HepG2 (cell line): ENCODE measurements around the gene MICAL3. TPM values are rescaled to one million over a fixed set of nuclear protein-coding genes. Genes with fewer than 3 reads are reported as not detected.

Experiments used
- ATAC-seq: fragments of 200-7000 bp; cut with Tn5 transposase; 3 replicates; pipeline ENCODE4 v1.9.1; 2020; ENCODE audit warnings: mild to moderate bottlenecking, moderate library complexity
- BruUV-seq: library from RNA; stranded (reverse); fragments of 400-500 nt; replicated peaks from 2 replicates; lab custom pipeline; 2021; lab: Mats Ljungman, UMichigan
- CTCF ChIA-PET: fragments of 300-600 bp; formaldehyde crosslinking; extraction: SDS; loops from one replicate; lab custom pipeline; 2021; ENCODE audit warnings: low total read pairs, inconsistent platforms, low intra/inter-chr PET ratio; lab: Yijun Ruan, JAX
- POLR2A ChIA-PET: fragments of 350-600 bp; sonication (Branson Sonifier 250); formaldehyde crosslinking; loops from one replicate; lab custom pipeline; 2020; ENCODE audit warnings: antibody characterized with exemption, inconsistent platforms; lab: Yijun Ruan, JAX
- DNase-seq: peaks from one replicate; pipeline ENCODE4 v3.0.0-alpha.2; 2015; ENCODE audit warnings: low spot score
- FAIRE-seq: peaks from 3 replicates; lab custom pipeline; 2011; peaks lifted over from hg19 to GRCh38; lab: Jason Lieb, UNC
- H2AFZ ChIP-seq: one replicate; pipeline ENCODE4 v1.6.1; 2011; ENCODE audit warnings: low read length, inconsistent platforms
- H3K27ac ChIP-seq: fragments of 300-600 bp; 3 replicates; pipeline ENCODE4 v1.8.0; 2011; ENCODE audit warnings: mixed run types, mild to moderate bottlenecking, mixed read lengths, low read length, inconsistent platforms; ENCODE audit not compliant: insufficient read depth; ENCODE audit errors: extremely low read length
- H3K27me3 ChIP-seq, 2 experiments: fragments of 200-600 bp in 1 of 2; 2 replicates in 1 of 2; 3 replicates in 1 of 2; pipeline versions ENCODE4 v1.6.0 to v1.8.0; 2011; ENCODE audit warnings: low read length in 2 of 2, mild to moderate bottlenecking in 2 of 2, moderate library complexity in 2 of 2, inconsistent platforms in 1 of 2; ENCODE audit not compliant: insufficient read depth in 2 of 2, control insufficient read depth in 1 of 2
- H3K36me3 ChIP-seq, 2 experiments: fragments of 200-600 bp in 1 of 2; replicated peaks in 1 of 2; 2 replicates in 1 of 2; 3 replicates in 1 of 2; pipeline versions ENCODE4 v1.5.1 to v1.8.0; 2011; ENCODE audit warnings: low read length in 2 of 2, inconsistent platforms in 1 of 2; ENCODE audit not compliant: insufficient read depth in 2 of 2, control insufficient read depth in 1 of 2
- H3K4me1 ChIP-seq: 2 replicates; pipeline ENCODE4 v1.5.1; 2012; ENCODE audit warnings: low read length, inconsistent platforms; ENCODE audit not compliant: insufficient read depth
- H3K4me2 ChIP-seq: 2 replicates; pipeline ENCODE4 v1.6.0; 2011; ENCODE audit warnings: low read depth, low read length, inconsistent platforms
- H3K4me3 ChIP-seq, 3 experiments: fragments of 200-600 bp in 1 of 3; sonication (generic), shearing (Covaris generic) in 1 of 3; replicated peaks in 1 of 3; 2 replicates each; pipeline ENCODE4 v1.5.1; 2011 to 2016; ENCODE audit warnings: low read length in 3 of 3, inconsistent platforms in 2 of 3, low read depth in 2 of 3, mild to moderate bottlenecking in 2 of 3, control low read depth in 1 of 3, mixed read lengths in 1 of 3; ENCODE audit not compliant: insufficient read depth in 1 of 3
- H3K79me2 ChIP-seq: one replicate; pipeline ENCODE4 v1.6.1; 2011; ENCODE audit warnings: low read length, inconsistent platforms; ENCODE audit not compliant: insufficient read depth
- H3K9ac ChIP-seq: 2 replicates; pipeline ENCODE4 v1.6.0; 2011; ENCODE audit warnings: mild to moderate bottlenecking, low read depth, low read length, inconsistent platforms; ENCODE audit not compliant: insufficient read depth
- H3K9me3 ChIP-seq: 2 replicates; pipeline ENCODE4 v1.5.1; 2012; ENCODE audit warnings: mild to moderate bottlenecking, low read length
- H4K20me1 ChIP-seq: 2 replicates; pipeline ENCODE4 v1.6.0; 2011; ENCODE audit warnings: inconsistent platforms, mild to moderate bottlenecking, low read length, moderate library complexity; ENCODE audit not compliant: insufficient read depth
- E2F2 ChIP-seq: sonication (generic); formaldehyde crosslinking; IDR thresholded peaks from 2 replicates; pipeline ENCODE4 v1.4.0; 2020; ENCODE audit warnings: missing genetic modification reagents, borderline replicate concordance
- IRX3 ChIP-seq: sonication (generic); formaldehyde crosslinking; IDR thresholded peaks from 2 replicates; pipeline ENCODE4 v1.8.1; 2023; ENCODE audit warnings: mild to moderate bottlenecking, low read depth, missing genetic modification reagents, borderline replicate concordance
- KAT7 ChIP-seq: IDR thresholded peaks from 2 replicates; pipeline ENCODE4 v1.6.1; 2018; ENCODE audit warnings: borderline replicate concordance, missing compliant biosample characterization
- KDM4B ChIP-seq: sonication (generic); formaldehyde crosslinking; IDR thresholded peaks from 2 replicates; pipeline ENCODE4 v1.4.0; 2020; ENCODE audit warnings: missing genetic modification reagents
- NRL ChIP-seq: sonication (generic); formaldehyde crosslinking; IDR thresholded peaks from 2 replicates; pipeline ENCODE4 v1.5.0; 2020; ENCODE audit warnings: missing genetic modification reagents, mild to moderate bottlenecking, moderate library complexity, borderline replicate concordance
- TFAP4 ChIP-seq: sonication (generic); IDR thresholded peaks from 2 replicates; pipeline ENCODE4 v1.6.1; 2016; ENCODE audit warnings: low read depth, borderline replicate concordance
- ZBTB20 ChIP-seq: sonication (generic); formaldehyde crosslinking; IDR thresholded peaks from 2 replicates; pipeline ENCODE4 v1.8.1; 2023; ENCODE audit warnings: missing genetic modification reagents, low read depth, mild to moderate bottlenecking, borderline replicate concordance
- ZNF296 ChIP-seq: sonication (generic); formaldehyde crosslinking; conservative IDR thresholded peaks from 2 replicates; pipeline ENCODE4 v1.5.0; 2020; ENCODE audit warnings: mild to moderate bottlenecking, missing genetic modification reagents
- ZNF431 ChIP-seq: sonication (generic); formaldehyde crosslinking; IDR thresholded peaks from 2 replicates; pipeline ENCODE4 v1.9.0; 2022; ENCODE audit warnings: missing genetic modification reagents, low read depth, mild to moderate bottlenecking, borderline replicate concordance
- ZNF441 ChIP-seq: sonication (generic); formaldehyde crosslinking; IDR thresholded peaks from 2 replicates; pipeline ENCODE4 v1.7.0; 2021; ENCODE audit warnings: missing genetic modification reagents, borderline replicate concordance
- ZNF747 ChIP-seq: sonication (generic); formaldehyde crosslinking; IDR thresholded peaks from 2 replicates; pipeline ENCODE4 v1.8.1; 2023; ENCODE audit warnings: missing genetic modification reagents, mild to moderate bottlenecking, borderline replicate concordance
- ZNF770 ChIP-seq: sonication (generic); formaldehyde crosslinking; IDR thresholded peaks from 2 replicates; pipeline ENCODE4 v1.5.0; 2020; ENCODE audit warnings: mild to moderate bottlenecking, missing genetic modification reagents
- ZNF776 ChIP-seq: sonication (generic); formaldehyde crosslinking; IDR thresholded peaks from 2 replicates; pipeline ENCODE4 v1.4.0; 2020; ENCODE audit warnings: mild to moderate bottlenecking, missing genetic modification reagents
- ZSCAN12 ChIP-seq: sonication (generic); formaldehyde crosslinking; IDR thresholded peaks from 2 replicates; pipeline ENCODE4 v1.9.0; 2021; ENCODE audit warnings: mild to moderate bottlenecking, missing genetic modification reagents
- WGBS: methylation state at CpG from one replicate; pipeline ENCODE4 v1.1.6; 2017; ENCODE audit warnings: low lambda C conversion rate; 5-methylcytosine and 5-hydroxymethylcytosine counted together
- in situ Hi-C: cut with HindIII; loops from 2 replicates; pipeline ENCODE4 v1.10.0; 2017; ENCODE audit warnings: low pct_unique_long_range_greater_than_20kb; ENCODE audit not compliant: extremely low pct_ligation_motif_present
- intact Hi-C: fragments of 100-400 bp; cut with micrococcal nuclease; formaldehyde crosslinking; loops from one replicate; pipeline ENCODE4 v1.10.0; 2022; ENCODE audit not compliant: unreplicated experiment
- polyA plus RNA-seq, 8 experiments: library from polyadenylated mRNA; depleted of rRNA in 3 of 8; stranded (reverse) in 7 of 8; unstranded in 1 of 8; fragments of >200 nt; fragmentation: Illumina TruSeq in 4 of 8; extraction: Trizol in 4 of 8; gene quantifications; 2 replicates each; pipeline versions ENCODE4 v1.2.1 to v1.2.3, GENCODE V29; 2011 to 2016; ENCODE audit warnings: low read depth in 4 of 8, missing spikeins in 1 of 8, mixed read lengths in 1 of 8; ENCODE audit not compliant: insufficient read depth in 1 of 8
- total RNA-seq, 5 experiments: library from RNA; depleted of rRNA; stranded (reverse); fragments of >200 nt; fragmentation: Illumina TruSeq; extraction: Trizol; gene quantifications; 2 replicates each; pipeline ENCODE4 v1.2.3, GENCODE V29; 2016; ENCODE audit warnings: low read depth in 1 of 5

MICAL3 gene
- total and polyA plus RNA-seq, 2 of the 13 experiments (the other 11 are each of a cell fraction or from before 2014, with no cell fraction given): 5.3 to 12.5 TPM

- no peak for TF ChIP-seq E2F2 (CRISPR knock-in tag)
Measured at GRCh38 chr22:17965538-17966402, 58.6 kb downstream of the MICAL3 start (continued).

GRCh38 chr22:17964643-17965042, 59.7 kb downstream of the MICAL3 start:
- no peak overlapping the region for H3K9ac ChIP-seq
- no TSS peak for BruUV-seq
- peaks cover 34% of the 10 kb centered on the region for H3K4me1 ChIP-seq
- in situ Hi-C loops (no loop called here), intact Hi-C loops (no loop called here)
- no peak for DNase-seq
- ChIA-PET CTCF (no interaction called here), POLR2A (no interaction called here)
- no peaks in the 10 kb centered on the region for H4K20me1 ChIP-seq
- H3K79me2 ChIP-seq: peaks cover 67% of the 10 kb centered on the region
- no peak overlapping the region for H3K4me3 ChIP-seq
- peaks cover 0 to 3% of the 10 kb centered on the region in 2 experiments; a peak in 1 of 5 replicates for H3K36me3 ChIP-seq
- WGBS: 92% methylated on average over 10 of the region's 10 CpGs
- no peak overlapping the region for H2AFZ ChIP-seq
- H3K9me3 ChIP-seq: no peaks in the 10 kb centered on the region
- TF ChIP-seq ZNF776 (CRISPR knock-in tag) (no peak), ZNF431 (CRISPR knock-in tag) (no peak), ZNF296 (CRISPR knock-in tag) (no peak), ZNF770 (CRISPR knock-in tag) (no peak), ZBTB20 (CRISPR knock-in tag) (no peak), ZNF747 (CRISPR knock-in tag) (no peak), ZSCAN12 (CRISPR knock-in tag) (no peak), KAT7 (CRISPR knock-in tag) (no peak), KDM4B (no peak), TFAP4 (no peak), NRL (CRISPR knock-in tag) (no peak), ZNF441 (CRISPR knock-in tag) (no peak), IRX3 (CRISPR knock-in tag) (no peak)
- no peaks in the 10 kb centered on the region for H3K27me3 ChIP-seq
- no peak for ATAC-seq
- H3K4me2 ChIP-seq: no peak overlapping the region
- no peak overlapping the region for H3K27ac ChIP-seq
- no peak for FAIRE-seq
